Erythroblast (primary cell): Measurements from ENCODE around the gene MLLT10.

Experiments used
- GATA1 ChIP-seq: IDR thresholded peaks from 2 replicates; pipeline ENCODE4 v1.6.1; 2011; ENCODE audit warnings: low read depth, mild to moderate bottlenecking, control low read depth, low read length, moderate library complexity
- POLR2A ChIP-seq: IDR thresholded peaks from 2 replicates; pipeline ENCODE4 v1.6.1; 2011; ENCODE audit warnings: mild to moderate bottlenecking, low read length

DNA sequence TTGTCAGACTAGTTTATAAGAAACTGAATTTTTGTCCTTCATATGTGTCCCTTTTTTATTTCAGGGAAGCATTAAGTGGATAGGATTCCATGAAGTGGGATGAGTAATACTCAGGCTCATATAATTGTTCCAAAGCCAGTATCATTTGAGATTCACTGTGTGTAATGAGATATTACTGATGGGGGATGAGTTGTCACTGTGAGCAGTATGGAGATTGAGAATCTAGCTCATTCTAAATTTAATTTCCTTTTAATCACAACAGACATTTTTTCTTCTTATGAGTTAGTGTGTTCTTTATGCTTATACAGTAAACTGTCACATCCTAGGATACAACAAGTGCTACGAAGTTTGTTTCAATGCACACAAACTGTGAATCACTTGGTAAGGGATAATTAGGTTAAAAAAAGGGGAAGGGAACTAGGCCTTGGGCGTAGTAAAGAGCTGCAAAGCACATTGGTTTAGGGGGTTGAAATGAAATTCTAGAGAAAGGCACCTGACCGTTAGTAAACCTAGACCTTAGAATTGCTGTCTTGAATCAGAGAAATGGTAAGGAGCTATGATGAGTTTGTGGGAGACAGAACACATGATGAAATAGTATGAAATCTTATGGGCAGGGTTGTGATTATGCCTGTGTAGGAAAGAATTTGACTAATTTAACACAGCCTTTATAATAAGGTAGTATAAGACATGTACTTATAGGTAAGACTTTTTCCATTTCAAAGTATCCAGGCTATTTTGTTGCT lies 153.4 kb downstream of the MLLT10 start:
- no peak for TF ChIP-seq POLR2A
- TF ChIP-seq GATA1: no peak
